Lung (tissue), 12 donors: ENCODE measurements around the gene NOXA1. TPM values are rescaled to one million over a fixed set of nuclear protein-coding genes. Genes with fewer than 3 reads are reported as not detected.

Experiments
- ATAC-seq: fragments of 200-7000 bp; cut with Tn5 transposase; one replicate; pipeline ENCODE4 v1.9.1; 2020; ENCODE audit warnings: moderate number of reproducible peaks; ENCODE audit not compliant: insufficient read depth, low FRiP score
- DNase-seq, 3 donors: peaks; one replicate each; pipeline ENCODE4 v3.0.0-alpha.2; 2013 to 2017
- H3K27ac ChIP-seq, 2 donors: one replicate each; pipeline ENCODE4 v1.5.1; 2013; ENCODE audit warnings: mild to moderate bottlenecking in 2 of 2, moderate library complexity in 2 of 2, control low read depth in 1 of 2, inconsistent platforms in 1 of 2, low read depth in 1 of 2, low read length in 1 of 2
- H3K27me3 ChIP-seq, 3 donors: one replicate each; pipeline ENCODE4 v1.5.1; 2013; ENCODE audit warnings: low read length in 2 of 3; ENCODE audit not compliant: control insufficient read depth in 3 of 3, insufficient read depth in 3 of 3
- H3K36me3 ChIP-seq, 4 donors: one replicate each; pipeline ENCODE4 v1.5.1; 2013; ENCODE audit warnings: low read length in 4 of 4, mild to moderate bottlenecking in 1 of 4, moderate library complexity in 1 of 4; ENCODE audit not compliant: control insufficient read depth in 4 of 4, insufficient read depth in 4 of 4
- H3K4me1 ChIP-seq, 5 donors: one replicate each; pipeline ENCODE4 v1.5.1; 2013; ENCODE audit warnings: low read length in 5 of 5, mild to moderate bottlenecking in 2 of 5, moderate library complexity in 1 of 5; ENCODE audit not compliant: control insufficient read depth in 5 of 5, insufficient read depth in 5 of 5
- H3K4me3 ChIP-seq: one replicate; pipeline ENCODE4 v1.5.1; 2013; ENCODE audit warnings: mild to moderate bottlenecking, control low read depth, moderate library complexity
- H3K9ac ChIP-seq, 2 donors: one replicate each; pipeline ENCODE4 v1.5.1; 2013; ENCODE audit warnings: low read length in 2 of 2, control low read depth in 1 of 2; ENCODE audit not compliant: insufficient read depth in 1 of 2
- H3K9me3 ChIP-seq, 4 donors: one replicate each; pipeline ENCODE4 v1.5.1; 2013; ENCODE audit warnings: low read length in 3 of 4, mild to moderate bottlenecking in 1 of 4, moderate library complexity in 1 of 4; ENCODE audit not compliant: control insufficient read depth in 4 of 4, insufficient read depth in 3 of 4
- WGBS, 2 donors: extraction: QIAGEN DNeasy Blood & Tissue Kit; methylation state at CpG; one replicate each; pipeline ENCODE4 v1.1.7; 2013; 5-methylcytosine and 5-hydroxymethylcytosine counted together
- polyA plus RNA-seq, 2 donors: library from polyadenylated mRNA; stranded (reverse); fragments of 200-250 nt; gene quantifications; one replicate each; pipeline ENCODE4 v1.2.1, GENCODE V29; 2013
- total RNA-seq, 2 donors: library from RNA; depleted of rRNA in 1 of 2; stranded (reverse); fragments of >200 nt in 1 of 2; gene quantifications; one replicate each; pipeline ENCODE4 v1.2.1, GENCODE V29; 2014 to 2021
- TF ChIP-seq, protein P1 (sequence below): IDR thresholded peaks from 2 replicates; pipeline ENCODE4 v1.5.1; 2012; ENCODE audit warnings: mild to moderate bottlenecking; ENCODE audit errors: control extremely low read depth, extremely low read depth
- donor health status: control.
- donor health status: control.
- donor health status: Bipolar disorder and iron deficiency.
- donor health status: healthy.
- donor health status: DM: yes; HTN: yes; CAD: no.

NOXA1 gene
- total and polyA plus RNA-seq, 4 donors = 2.1 to 11.7 (median 6.6) TPM

DNA sequence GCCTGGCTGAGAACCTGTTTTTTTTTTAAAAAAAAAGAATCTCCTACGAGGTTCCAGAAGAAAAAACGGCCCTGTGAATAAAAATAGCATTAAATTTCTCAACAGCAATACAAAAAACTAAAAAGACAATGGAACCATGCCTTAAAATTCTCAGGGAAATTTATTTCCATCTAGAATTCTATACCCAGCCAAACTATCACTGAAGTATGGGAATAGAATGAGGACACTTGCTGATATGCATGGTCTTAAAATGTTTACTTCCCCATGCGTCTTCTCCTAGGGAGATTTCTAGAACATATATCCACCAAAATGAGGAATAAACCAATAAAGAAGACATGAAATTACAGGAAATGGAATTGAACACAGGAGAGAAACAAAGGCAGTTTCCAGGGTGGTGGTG, 52.5 kb downstream of the NOXA1 start:
- H3K36me3 ChIP-seq = no peaks in the 10 kb centered on the region
- ATAC-seq (no peak), DNase-seq (no peak)
- no peak overlapping the region for H3K4me3 ChIP-seq
- H3K9ac ChIP-seq = no peak overlapping the region
- TF ChIP-seq, protein P1, sequence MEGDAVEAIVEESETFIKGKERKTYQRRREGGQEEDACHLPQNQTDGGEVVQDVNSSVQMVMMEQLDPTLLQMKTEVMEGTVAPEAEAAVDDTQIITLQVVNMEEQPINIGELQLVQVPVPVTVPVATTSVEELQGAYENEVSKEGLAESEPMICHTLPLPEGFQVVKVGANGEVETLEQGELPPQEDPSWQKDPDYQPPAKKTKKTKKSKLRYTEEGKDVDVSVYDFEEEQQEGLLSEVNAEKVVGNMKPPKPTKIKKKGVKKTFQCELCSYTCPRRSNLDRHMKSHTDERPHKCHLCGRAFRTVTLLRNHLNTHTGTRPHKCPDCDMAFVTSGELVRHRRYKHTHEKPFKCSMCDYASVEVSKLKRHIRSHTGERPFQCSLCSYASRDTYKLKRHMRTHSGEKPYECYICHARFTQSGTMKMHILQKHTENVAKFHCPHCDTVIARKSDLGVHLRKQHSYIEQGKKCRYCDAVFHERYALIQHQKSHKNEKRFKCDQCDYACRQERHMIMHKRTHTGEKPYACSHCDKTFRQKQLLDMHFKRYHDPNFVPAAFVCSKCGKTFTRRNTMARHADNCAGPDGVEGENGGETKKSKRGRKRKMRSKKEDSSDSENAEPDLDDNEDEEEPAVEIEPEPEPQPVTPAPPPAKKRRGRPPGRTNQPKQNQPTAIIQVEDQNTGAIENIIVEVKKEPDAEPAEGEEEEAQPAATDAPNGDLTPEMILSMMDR = no peak
- no peaks in the 10 kb centered on the region for H3K27me3 ChIP-seq
- H3K4me1 ChIP-seq = peaks cover 0 to 3% (median 0%) of the 10 kb centered on the region in 5 donors
- peaks cover 0 to 11% (median 3%) of the 10 kb centered on the region in 4 donors for H3K9me3 ChIP-seq
- 82 to 92% methylated on average over 3 of the region's 3 CpGs for WGBS, 2 donors
- no peak overlapping the region for H3K27ac ChIP-seq

DNA sequence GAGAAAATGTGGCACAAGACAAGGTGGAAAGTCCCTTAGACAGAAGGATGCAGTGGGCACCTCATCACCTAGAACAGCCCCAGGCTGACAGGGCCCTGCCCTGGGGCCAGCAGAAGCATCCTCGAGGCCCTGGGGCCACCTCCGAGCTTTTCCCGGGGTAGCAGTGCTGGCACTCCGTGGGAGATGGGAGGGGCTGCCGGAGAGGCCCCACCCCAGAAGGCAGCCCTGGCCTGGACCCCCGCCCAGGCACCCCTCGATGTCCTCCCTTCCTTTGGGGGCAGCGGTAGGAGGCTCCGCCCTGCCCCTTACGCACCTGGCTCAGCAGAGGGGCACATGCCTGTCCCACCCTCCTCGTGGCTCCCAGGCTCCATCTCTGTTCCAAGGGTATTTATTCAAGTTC, 53.7 kb downstream of the NOXA1 start:
- peaks cover 0 to 11% (median 3%) of the 10 kb centered on the region in 4 donors for H3K9me3 ChIP-seq
- ATAC-seq = no peak
- no peak overlapping the region for H3K27ac ChIP-seq
- no peak overlapping the region for H3K9ac ChIP-seq
- no peak for DNase-seq
- peaks cover 0 to 3% (median 0%) of the 10 kb centered on the region in 5 donors for H3K4me1 ChIP-seq
- H3K27me3 ChIP-seq = no peaks in the 10 kb centered on the region
- H3K4me3 ChIP-seq = no peak overlapping the region
- no peaks in the 10 kb centered on the region for H3K36me3 ChIP-seq
- TF ChIP-seq, protein P1 = no peak
- 89 to 94% methylated on average over 11 of the region's 11 CpGs for WGBS, 2 donors

DNA sequence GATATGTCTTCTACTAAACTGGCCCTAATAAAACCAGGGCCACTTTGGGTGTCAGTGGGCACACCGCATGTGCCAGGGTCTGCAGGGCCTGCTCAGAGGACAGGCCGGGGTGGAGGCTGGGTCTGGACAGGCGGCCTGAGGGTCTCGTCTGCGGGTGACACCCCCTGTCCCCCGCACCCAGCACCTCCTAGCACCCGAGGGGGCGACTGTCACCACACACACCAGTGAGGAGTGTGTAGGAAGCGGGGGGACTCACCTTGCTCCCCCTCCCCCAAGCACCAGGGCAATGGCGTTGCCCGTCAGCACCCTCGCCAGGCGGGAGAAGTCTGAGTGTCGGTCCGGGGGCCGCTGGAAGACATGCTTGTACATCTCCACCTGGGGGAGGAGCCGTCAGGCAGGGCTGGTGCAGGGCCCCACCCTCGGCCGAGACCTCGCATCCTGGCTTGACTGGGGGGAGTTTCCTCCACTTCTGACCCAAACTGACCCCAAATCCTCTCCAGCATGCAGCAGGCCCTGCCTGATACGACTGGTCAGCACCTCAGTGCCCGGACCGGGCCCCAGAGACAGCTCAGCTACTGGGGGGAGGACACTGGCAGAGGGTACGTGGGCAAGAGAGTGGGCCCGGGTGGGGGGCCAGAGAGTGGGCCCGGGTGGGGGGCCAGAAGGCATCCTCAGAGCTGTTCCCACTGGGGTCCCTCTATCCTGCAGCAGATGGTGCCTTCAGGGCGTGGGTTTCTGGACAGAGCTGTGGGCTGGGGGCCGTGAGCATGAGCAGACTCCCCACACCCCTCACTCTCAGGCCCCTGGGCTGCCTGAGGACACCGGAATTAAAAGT, 54.8 kb downstream of the NOXA1 start:
- DNase-seq (no peak), ATAC-seq (no peak)
- H3K27ac ChIP-seq = no peak overlapping the region
- 90 to 92% methylated on average over 29 of the region's 29 CpGs for WGBS, 2 donors
- peaks cover 0 to 11% (median 3%) of the 10 kb centered on the region in 4 donors for H3K9me3 ChIP-seq
- TF ChIP-seq, protein P1 = no peak
- H3K36me3 ChIP-seq = no peaks in the 10 kb centered on the region
- H3K4me1 ChIP-seq = peaks cover 0 to 3% (median 0%) of the 10 kb centered on the region in 5 donors
- no peaks in the 10 kb centered on the region for H3K27me3 ChIP-seq
- H3K9ac ChIP-seq = no peak overlapping the region
- no peak overlapping the region for H3K4me3 ChIP-seq

DNA sequence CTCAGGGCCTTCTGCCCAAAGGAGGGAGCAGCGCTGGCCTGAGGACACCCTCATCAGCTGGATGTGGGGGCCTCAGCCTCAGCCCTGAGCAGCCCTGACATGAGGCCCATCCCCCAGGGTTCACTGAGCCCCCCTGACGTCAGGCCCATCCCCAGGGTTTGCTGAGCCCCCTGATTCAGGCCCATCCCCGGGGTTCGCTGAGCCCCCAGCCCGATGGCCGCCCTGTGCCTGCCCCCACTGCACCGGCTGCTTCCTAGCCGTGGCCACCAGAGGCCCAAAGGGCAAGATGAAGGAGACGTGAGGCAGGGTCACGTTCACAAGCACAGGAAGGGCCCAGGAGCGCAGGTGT, 55.4 kb downstream of the NOXA1 start:
- Histone ChIP-seq H3K4me3 (no peak overlapping the region), H3K36me3 (no peaks in the 10 kb centered on the region), H3K9ac (no peak overlapping the region), H3K9me3 (peaks cover 0 to 11% (median 3%) of the 10 kb centered on the region in 4 donors), H3K4me1 (peaks cover 0 to 3% (median 0%) of the 10 kb centered on the region in 5 donors), H3K27ac (no peak overlapping the region), H3K27me3 (no peaks in the 10 kb centered on the region)
- ATAC-seq = no peak
- no peak for DNase-seq
- TF ChIP-seq, protein P1 = no peak
- 83 to 90% methylated on average over 11 of the region's 11 CpGs for WGBS, 2 donors
